ENCODE measurements around the gene VRK3. TPM values are rescaled to one million over a fixed set of nuclear protein-coding genes. Genes with fewer than 3 reads are reported as not detected.
"Not testable (repeated sequence)": the region's sequence is repeated elsewhere in the genome, so short reads cannot be mapped to it uniquely, and the experiment has no call there.

Gene VRK3
- total RNA-seq, 5 donors from 2014 or later (not counting 1 experiment from before 2014, with no cell fraction given), result 84.0 to 104 (median 99.3) TPM

- Mint-ChIP-seq H3K9me3 (peaks cover 0 to 13% (median 12%) of the 10 kb centered on the region in 3 donors), H3K27ac (no peak overlapping the region), H3K4me3 (no peak overlapping the region), H3K4me1 (no peaks in the 10 kb centered on the region), H3K27me3 (peaks cover 2 to 3% of the 10 kb centered on the region in 2 donors), H3K36me3 (peaks cover 11% of the 10 kb centered on the region)
- no peaks in the 10 kb centered on the region for H3K4me1 ChIP-seq (ENCODE audit: control insufficient read depth in 1 of 2, extremely low read depth in 1 of 2, insufficient read depth in 2 of 2, low read length in 2 of 2)
- no peak for DNase-seq
- ATAC-seq (replicated peaks in 1 of 4), result no peak
- no peak overlapping the region for H3K27ac ChIP-seq (ENCODE audit: low read length)
- WGBS (ENCODE audit: insufficient coverage), result no CpG with 5 or more reads among the region's 6 CpGs
- ChIA-PET CTCF (no interaction called here), POLR2A (no interaction called here)
- H3K9me3 ChIP-seq, result peaks cover 3% of the 10 kb centered on the region
- no peaks in the 10 kb centered on the region for H3K36me3 ChIP-seq (ENCODE audit: control insufficient read depth in 2 of 2, extremely low read depth in 1 of 2, insufficient read depth in 1 of 2, low read length in 1 of 2)
- H3K27me3 ChIP-seq (replicated peaks in 1 of 2; ENCODE audit: control insufficient read depth in 2 of 2, extremely low read depth in 1 of 2, insufficient read depth in 2 of 2, low read length in 1 of 2), result peaks cover 0 to 23% of the 10 kb centered on the region in 2 experiments
- H3K4me3 ChIP-seq (ENCODE audit: control insufficient read depth in 1 of 2, extremely low read depth in 1 of 2, low read length in 1 of 2), result peak overlapping the region in 1 of 2 donors; percentile 46
Observed at GRCh38 chr19:50059045-50059444, 33.9 kb upstream of the VRK3 start.

GRCh38 chr19:50058425-50058824 is 33.3 kb upstream of the VRK3 start:
- WGBS (ENCODE audit: insufficient coverage), result no CpG with 5 or more reads among the region's 2 CpGs
- H3K27ac Mint-ChIP-seq, result no peak overlapping the region
- CTCF ChIA-PET, result interaction anchor here in 1 of 2 donors (0.5 kb wide), 1 partner anchor 866 kb away, joined by 3 read pairs; no protein-coding TSS in a partner anchor

GRCh38 chr19:50053119-50053518 is 27.9 kb upstream of the VRK3 start:
- H3K9me3 ChIP-seq, result no peaks in the 10 kb centered on the region
- no peak overlapping the region for H3K4me3 Mint-ChIP-seq
- no peak overlapping the region for H3K27ac Mint-ChIP-seq
- DNase-seq, result no peak
- no peak overlapping the region for H3K27ac ChIP-seq (ENCODE audit: low read length)
- H3K9me3 Mint-ChIP-seq, result no peaks in the 10 kb centered on the region
- 20% methylated on average over 1 of the region's 4 CpGs for WGBS (ENCODE audit: insufficient coverage)
- H3K4me1 Mint-ChIP-seq, result peaks cover 14 to 15% (median 14%) of the 10 kb centered on the region in 3 donors
- ChIA-PET CTCF (no interaction called here), POLR2A (no interaction called here)
- peaks cover 3 to 4% of the 10 kb centered on the region in 2 donors for H3K27me3 Mint-ChIP-seq
- H3K4me1 ChIP-seq (ENCODE audit: control insufficient read depth in 1 of 2, extremely low read depth in 1 of 2, insufficient read depth in 2 of 2, low read length in 2 of 2), result peaks cover 0 to 17% of the 10 kb centered on the region in 2 experiments
- no peaks in the 10 kb centered on the region for H3K36me3 Mint-ChIP-seq
- H3K36me3 ChIP-seq (ENCODE audit: control insufficient read depth in 2 of 2, extremely low read depth in 1 of 2, insufficient read depth in 1 of 2, low read length in 1 of 2), result no peaks in the 10 kb centered on the region
- H3K27me3 ChIP-seq (replicated peaks in 1 of 2; ENCODE audit: control insufficient read depth in 2 of 2, extremely low read depth in 1 of 2, insufficient read depth in 2 of 2, low read length in 1 of 2), result peaks cover 0 to 13% of the 10 kb centered on the region in 2 experiments
- ATAC-seq (replicated peaks in 1 of 4), result no peak
- no peak overlapping the region for H3K4me3 ChIP-seq (ENCODE audit: control insufficient read depth in 1 of 2, extremely low read depth in 1 of 2, low read length in 1 of 2)

More at GRCh38 chr19:50058425-50058824, 33.3 kb upstream of the VRK3 start:
- H3K36me3 Mint-ChIP-seq, result peaks cover 11% of the 10 kb centered on the region
- no peaks in the 10 kb centered on the region for H3K4me1 ChIP-seq (ENCODE audit: control insufficient read depth in 1 of 2, extremely low read depth in 1 of 2, insufficient read depth in 2 of 2, low read length in 2 of 2)
- H3K4me3 Mint-ChIP-seq, result no peak overlapping the region
- ATAC-seq (replicated peaks in 1 of 4), result no peak
- H3K4me3 ChIP-seq (ENCODE audit: control insufficient read depth in 1 of 2, extremely low read depth in 1 of 2, low read length in 1 of 2), result no peak overlapping the region
- H3K27me3 Mint-ChIP-seq, result peaks cover under 1 to 3% of the 10 kb centered on the region in 2 donors
- H3K4me1 Mint-ChIP-seq, result no peaks in the 10 kb centered on the region
- no peaks in the 10 kb centered on the region for H3K36me3 ChIP-seq (ENCODE audit: control insufficient read depth in 2 of 2, extremely low read depth in 1 of 2, insufficient read depth in 1 of 2, low read length in 1 of 2)
- peaks cover 3% of the 10 kb centered on the region for H3K9me3 ChIP-seq
- no peak overlapping the region for H3K27ac ChIP-seq (ENCODE audit: low read length)
- peaks cover 0 to 13% (median 12%) of the 10 kb centered on the region in 3 donors for H3K9me3 Mint-ChIP-seq
- peaks cover 0 to 21% of the 10 kb centered on the region in 2 experiments for H3K27me3 ChIP-seq (replicated peaks in 1 of 2; ENCODE audit: control insufficient read depth in 2 of 2, extremely low read depth in 1 of 2, insufficient read depth in 2 of 2, low read length in 1 of 2)
- POLR2A ChIA-PET, result no interaction called here
- no peak for DNase-seq

- no peaks in the 10 kb centered on the region for H3K9me3 ChIP-seq
- H3K27ac ChIP-seq (ENCODE audit: low read length), result no peak overlapping the region
- CTCF ChIA-PET, result interaction anchor here (0.6 to 1.2 kb wide), 3 partner anchors 90 to 114 kb away, joined by 3 to 5 read pairs (median 3); no protein-coding TSS in a partner anchor
- Mint-ChIP-seq H3K27ac (no peak overlapping the region), H3K9me3 (no peaks in the 10 kb centered on the region), H3K4me3 (peak overlapping the region in 1 of 3 donors; percentile 91), H3K36me3 (peaks cover 7% of the 10 kb centered on the region), H3K27me3 (peaks cover 3 to 4% of the 10 kb centered on the region in 2 donors), H3K4me1 (peaks cover 14 to 15% (median 14%) of the 10 kb centered on the region in 3 donors)
- POLR2A ChIA-PET, result no interaction called here
- H3K27me3 ChIP-seq (replicated peaks in 1 of 2; ENCODE audit: control insufficient read depth in 2 of 2, extremely low read depth in 1 of 2, insufficient read depth in 2 of 2, low read length in 1 of 2), result peaks cover 0 to 10% of the 10 kb centered on the region in 2 experiments
- H3K4me3 ChIP-seq (ENCODE audit: control insufficient read depth in 1 of 2, extremely low read depth in 1 of 2, low read length in 1 of 2), result no peak overlapping the region
- H3K4me1 ChIP-seq (ENCODE audit: control insufficient read depth in 1 of 2, extremely low read depth in 1 of 2, insufficient read depth in 2 of 2, low read length in 2 of 2), result peaks cover 0 to 17% of the 10 kb centered on the region in 2 experiments
- WGBS (ENCODE audit: insufficient coverage), result 80% methylated on average over 3 of the region's 8 CpGs
- H3K36me3 ChIP-seq (ENCODE audit: control insufficient read depth in 2 of 2, extremely low read depth in 1 of 2, insufficient read depth in 1 of 2, low read length in 1 of 2), result no peaks in the 10 kb centered on the region
- ATAC-seq (replicated peaks in 1 of 4) (no peak), DNase-seq (no peak)
Observed at GRCh38 chr19:50051964-50052363, 26.8 kb upstream of the VRK3 start.

- DNase-seq; H3K9me3 ChIP-seq; H3K36me3 ChIP-seq (ENCODE audit: control insufficient read depth in 2 of 2, extremely low read depth in 1 of 2, insufficient read depth in 1 of 2, low read length in 1 of 2); H3K27me3 Mint-ChIP-seq; H3K9me3 Mint-ChIP-seq; H3K27me3 ChIP-seq (replicated peaks in 1 of 2; ENCODE audit: control insufficient read depth in 2 of 2, extremely low read depth in 1 of 2, insufficient read depth in 2 of 2, low read length in 1 of 2); POLR2A ChIA-PET; ATAC-seq (replicated peaks in 1 of 4): not testable (repeated sequence)
- Histone ChIP-seq H3K27ac (ENCODE audit: low read length) (peak overlapping the region; percentile 90), H3K4me3 (ENCODE audit: control insufficient read depth in 1 of 2, extremely low read depth in 1 of 2, low read length in 1 of 2) (peak overlapping the region; percentile 60 to 77), H3K4me1 (ENCODE audit: control insufficient read depth in 1 of 2, extremely low read depth in 1 of 2, insufficient read depth in 2 of 2, low read length in 2 of 2) (peaks cover 0 to 17% of the 10 kb centered on the region in 2 experiments)
- H3K36me3 Mint-ChIP-seq, result peaks cover 11% of the 10 kb centered on the region
- CTCF ChIA-PET, result interaction anchor here (0.6 to 1.2 kb wide), 4 partner anchors 85 to 113 kb away, joined by 3 to 5 read pairs (median 3); no protein-coding TSS in a partner anchor
- peak overlapping the region; percentile 87 to 90 for H3K27ac Mint-ChIP-seq
- 39% methylated on average over 7 of the region's 16 CpGs for WGBS (ENCODE audit: insufficient coverage)
- peaks cover 14 to 15% (median 14%) of the 10 kb centered on the region in 3 donors for H3K4me1 Mint-ChIP-seq
- peak overlapping the region; percentile 89 to 93 (median 91) for H3K4me3 Mint-ChIP-seq
Observed at GRCh38 chr19:50051228-50051895, 26.2 kb upstream of the VRK3 start.

- 4% methylated on average over 40 of the region's 52 CpGs for WGBS (ENCODE audit: insufficient coverage)
- H3K27me3 Mint-ChIP-seq, result peaks cover under 1 to 4% of the 10 kb centered on the region in 2 donors
- H3K4me3 Mint-ChIP-seq, result peak overlapping the region; percentile 89 to 93 (median 91)
Observed at GRCh38 chr19:50050406-50051227, 25.4 kb upstream of the VRK3 start.

More at GRCh38 chr19:50050406-50051227, 25.4 kb upstream of the VRK3 start:
- H3K4me1 Mint-ChIP-seq, result peaks cover 14 to 15% (median 14%) of the 10 kb centered on the region in 3 donors
- peaks cover 0 to 4% (median 3%) of the 10 kb centered on the region in 3 donors for H3K9me3 Mint-ChIP-seq
- H3K9me3 ChIP-seq, result peaks cover 3% of the 10 kb centered on the region
- peak overlapping the region; percentile 87 to 90 for H3K27ac Mint-ChIP-seq
- peaks cover 0 to 17% of the 10 kb centered on the region in 2 experiments for H3K4me1 ChIP-seq (ENCODE audit: control insufficient read depth in 1 of 2, extremely low read depth in 1 of 2, insufficient read depth in 2 of 2, low read length in 2 of 2)
- peaks cover 0 to 6% of the 10 kb centered on the region in 2 experiments for H3K27me3 ChIP-seq (replicated peaks in 1 of 2; ENCODE audit: control insufficient read depth in 2 of 2, extremely low read depth in 1 of 2, insufficient read depth in 2 of 2, low read length in 1 of 2)
- POLR2A ChIA-PET, result interaction anchor here in 1 of 2 donors (0.6 kb wide), 1 partner anchor 171 kb away, joined by 10 read pairs; no protein-coding TSS in a partner anchor
- H3K4me3 ChIP-seq (ENCODE audit: control insufficient read depth in 1 of 2, extremely low read depth in 1 of 2, low read length in 1 of 2), result peak overlapping the region; percentile 60 to 77
- CTCF ChIA-PET, result interaction anchor here (0.6 to 1.2 kb wide), 3 partner anchors 86 to 299 kb away, joined by 3 to 7 read pairs (median 5); no protein-coding TSS in a partner anchor
- peaks cover 0 to 10% of the 10 kb centered on the region in 2 donors for H3K36me3 ChIP-seq (ENCODE audit: control insufficient read depth in 2 of 2, extremely low read depth in 1 of 2, insufficient read depth in 1 of 2, low read length in 1 of 2)
- H3K36me3 Mint-ChIP-seq, result peaks cover 19% of the 10 kb centered on the region
- DNase-seq (peak; percentile 38 to 90 (median 77)), ATAC-seq (replicated peaks in 1 of 4) (peak; percentile 85 to 90 (median 88))
- H3K27ac ChIP-seq (ENCODE audit: low read length), result peak overlapping the region; percentile 90
